B cell (primary cell): ENCODE results near the gene SSRP1. TPM values are rescaled to one million over a fixed set of nuclear protein-coding genes. Genes with fewer than 3 reads are reported as not detected.

ENCODE experiments used
- ATAC-seq: fragments of 200-7000 bp; cut with Tn5 transposase; one replicate; pipeline ENCODE4 v1.10.0; 2021; ENCODE audit warnings: low read depth, mild to moderate bottlenecking, moderate number of reproducible peaks, moderate library complexity
- CTCF ChIA-PET: fragments of 350-600 bp; sonication (Branson Sonifier 250); formaldehyde crosslinking; loops from one replicate; lab custom pipeline; 2021; ENCODE audit warnings: antibody characterized with exemption, inconsistent platforms; lab: Charles Lee
- POLR2A ChIA-PET: fragments of 350-600 bp; sonication (Branson Sonifier 250); formaldehyde crosslinking; loops from one replicate; lab custom pipeline; 2021; ENCODE audit warnings: antibody characterized with exemption; lab: Charles Lee
- DNase-seq: peaks from one replicate; pipeline ENCODE4 v3.0.0; 2013
- H2AFZ ChIP-seq: 2 replicates; pipeline ENCODE4 v1.6.1; 2012; ENCODE audit warnings: mild to moderate bottlenecking, low read depth, low read length; ENCODE audit not compliant: insufficient read depth, poor library complexity, severe bottlenecking
- H3K27ac ChIP-seq, 2 donors: 1 replicate in 1 of 2; 2 replicates in 1 of 2; pipeline ENCODE4 v1.5.1; 2012 to 2013; ENCODE audit warnings: low read length in 2 of 2, mild to moderate bottlenecking in 2 of 2, moderate library complexity in 1 of 2
- H3K27me3 ChIP-seq, 4 experiments: fragments of 200-600 bp in 1 of 4; sonication (generic) in 1 of 4; replicated peaks in 1 of 4; 1 replicate in 2 of 4; 2 replicates in 2 of 4; pipeline versions ENCODE4 v1.6.1 to v1.7.0; 2013 to 2016; ENCODE audit warnings: low read length in 3 of 4, mild to moderate bottlenecking in 2 of 4, mixed read lengths in 1 of 4, moderate library complexity in 1 of 4; ENCODE audit not compliant: insufficient read depth in 4 of 4, control insufficient read depth in 3 of 4; ENCODE audit errors: control extremely low read depth in 1 of 4
- H3K36me3 ChIP-seq, 2 experiments: replicated peaks in 1 of 2; 1 replicate in 1 of 2; 2 replicates in 1 of 2; pipeline versions ENCODE4 v1.6.1 to v1.7.1; 2013; ENCODE audit warnings: low read length in 1 of 2; ENCODE audit not compliant: insufficient read depth in 2 of 2, control insufficient read depth in 1 of 2; ENCODE audit errors: control extremely low read depth in 1 of 2, extremely low read depth in 1 of 2
- H3K4me1 ChIP-seq, 2 donors: fragments of 200-600 bp in 1 of 2; sonication (generic) in 1 of 2; 1 replicate in 1 of 2; 2 replicates in 1 of 2; pipeline versions ENCODE4 v1.5.1 to v1.6.1; 2013 to 2017; ENCODE audit warnings: low read length in 2 of 2; ENCODE audit not compliant: control insufficient read depth in 2 of 2, insufficient read depth in 2 of 2
- H3K4me2 ChIP-seq: replicated peaks from 2 replicates; pipeline ENCODE3; 2012; ENCODE audit warnings: mild to moderate bottlenecking, low read depth, low read length; ENCODE audit not compliant: poor library complexity, severe bottlenecking
- H3K4me3 ChIP-seq, 5 experiments: fragments of 200-600 bp in 1 of 5; sonication (generic) in 1 of 5; 1 replicate in 3 of 5; 2 replicates in 2 of 5; pipeline versions ENCODE4 v1.5.1 to v1.7.0; 2011 to 2016; ENCODE audit warnings: low read length in 4 of 5, mild to moderate bottlenecking in 4 of 5, low read depth in 2 of 5, control low read depth in 1 of 5, moderate library complexity in 1 of 5; ENCODE audit not compliant: insufficient read depth in 1 of 5; ENCODE audit errors: control extremely low read depth in 1 of 5, extremely low read depth in 1 of 5
- H3K79me2 ChIP-seq: fragments of 200-600 bp; sonication (generic); one replicate; pipeline ENCODE4 v1.6.0; 2016; ENCODE audit warnings: low read length; ENCODE audit not compliant: control insufficient read depth, insufficient read depth
- H3K9ac ChIP-seq: fragments of 200-600 bp; sonication (generic); 2 replicates; pipeline ENCODE4 v1.6.1; 2017; ENCODE audit warnings: mild to moderate bottlenecking, low read length, moderate library complexity
- H3K9me3 ChIP-seq, 3 donors: one replicate each; pipeline versions ENCODE4 v1.6.1 to v1.7.1; 2013; ENCODE audit warnings: low read length in 2 of 3; ENCODE audit not compliant: control insufficient read depth in 2 of 3, insufficient read depth in 1 of 3; ENCODE audit errors: control extremely low read depth in 1 of 3
- H4K20me1 ChIP-seq: 2 replicates; pipeline ENCODE4 v1.6.0; 2012; ENCODE audit warnings: mild to moderate bottlenecking, low read length; ENCODE audit not compliant: insufficient read depth, control insufficient read depth, poor library complexity, severe bottlenecking
- H3K27ac Mint-ChIP-seq: one replicate; pipeline ENCODE4 v1.8.0; 2021; ENCODE audit warnings: mixed read lengths
- H3K27me3 Mint-ChIP-seq: one replicate; pipeline ENCODE4 v1.8.0; 2021; ENCODE audit warnings: mixed read lengths
- H3K4me1 Mint-ChIP-seq: one replicate; pipeline ENCODE4 v1.8.0; 2021; ENCODE audit warnings: mixed read lengths
- H3K4me3 Mint-ChIP-seq: one replicate; pipeline ENCODE4 v1.8.0; 2021; ENCODE audit warnings: mixed read lengths
- H3K9me3 Mint-ChIP-seq: one replicate; pipeline ENCODE4 v1.8.0; 2022; ENCODE audit warnings: mixed read lengths; ENCODE audit not compliant: insufficient read depth
- EZH2 ChIP-seq: IDR thresholded peaks from 2 replicates; pipeline ENCODE4 v1.6.1; 2012; ENCODE audit warnings: borderline replicate concordance, low read depth, mild to moderate bottlenecking, moderate library complexity, low read length; ENCODE audit not compliant: insufficient read depth, poor library complexity, severe bottlenecking
- WGBS: methylation state at CpG from one replicate; pipeline ENCODE4 v1.1.5; 2013; ENCODE audit warnings: missing lambda C conversion rate; ENCODE audit not compliant: insufficient coverage; 5-methylcytosine and 5-hydroxymethylcytosine counted together
- intact Hi-C: fragments of 100-400 bp; cut with micrococcal nuclease; formaldehyde crosslinking; loops from one replicate; pipeline ENCODE4 v1.10.0; 2022
- polyA plus RNA-seq: library from polyadenylated mRNA; depleted of rRNA; stranded (reverse); fragments of >200 nt; gene quantifications from 2 replicates; pipeline ENCODE4 v1.2.3, GENCODE V29; 2012
- total RNA-seq, 2 donors: library from RNA; stranded (reverse); fragments of 120-200 nt in 1 of 2; gene quantifications; 1 replicate in 1 of 2; 2 replicates in 1 of 2; pipeline versions ENCODE4 v1.2.3 to v1.2.4, GENCODE V29; 2013 to 2022
- TF ChIP-seq, protein P1 (sequence below): fragments of 200-600 bp; IDR thresholded peaks from one replicate; pipeline ENCODE4 v1.8.0; 2022; ENCODE audit warnings: antibody characterized with exemption, mild to moderate bottlenecking

SSRP1 gene
- total and polyA plus RNA-seq, 2 donors (not counting 1 experiment from before 2014, with no cell fraction given), result 40.9 to 66.6 TPM

DNA sequence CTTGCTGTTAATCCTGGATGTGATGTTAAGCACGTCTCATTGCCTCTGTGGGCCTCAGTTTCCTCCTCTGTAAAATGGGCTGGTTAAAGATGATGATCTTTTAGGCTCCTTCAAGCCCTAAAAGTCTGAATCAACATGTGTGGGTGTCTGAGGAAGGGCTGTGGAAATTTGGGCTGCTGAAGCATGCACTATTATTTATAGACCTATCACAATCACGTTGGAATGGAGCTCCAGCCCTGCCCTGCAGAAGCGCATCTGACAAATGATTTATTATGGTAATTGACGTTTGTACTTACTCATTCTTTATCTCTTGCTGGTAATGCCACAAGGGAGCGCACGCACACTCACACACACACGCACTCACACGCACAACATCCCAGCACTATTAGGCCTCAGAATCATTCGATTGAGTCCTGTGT is 22.9 kb upstream of the SSRP1 start:
- Histone ChIP-seq H3K4me3 (no peak overlapping the region), H3K4me2 (no peak overlapping the region), H3K9ac (no peak overlapping the region), H3K9me3 (no peaks in the 10 kb centered on the region), H3K27ac (no peak overlapping the region), H2AFZ (no peak overlapping the region), H3K4me1 (no peaks in the 10 kb centered on the region), H3K27me3 (peaks cover 0 to 8% (median 2%) of the 10 kb centered on the region in 4 experiments), H3K36me3 (no peaks in the 10 kb centered on the region), H3K79me2 (no peaks in the 10 kb centered on the region), H4K20me1 (no peaks in the 10 kb centered on the region)
- TF ChIP-seq, protein P1, sequence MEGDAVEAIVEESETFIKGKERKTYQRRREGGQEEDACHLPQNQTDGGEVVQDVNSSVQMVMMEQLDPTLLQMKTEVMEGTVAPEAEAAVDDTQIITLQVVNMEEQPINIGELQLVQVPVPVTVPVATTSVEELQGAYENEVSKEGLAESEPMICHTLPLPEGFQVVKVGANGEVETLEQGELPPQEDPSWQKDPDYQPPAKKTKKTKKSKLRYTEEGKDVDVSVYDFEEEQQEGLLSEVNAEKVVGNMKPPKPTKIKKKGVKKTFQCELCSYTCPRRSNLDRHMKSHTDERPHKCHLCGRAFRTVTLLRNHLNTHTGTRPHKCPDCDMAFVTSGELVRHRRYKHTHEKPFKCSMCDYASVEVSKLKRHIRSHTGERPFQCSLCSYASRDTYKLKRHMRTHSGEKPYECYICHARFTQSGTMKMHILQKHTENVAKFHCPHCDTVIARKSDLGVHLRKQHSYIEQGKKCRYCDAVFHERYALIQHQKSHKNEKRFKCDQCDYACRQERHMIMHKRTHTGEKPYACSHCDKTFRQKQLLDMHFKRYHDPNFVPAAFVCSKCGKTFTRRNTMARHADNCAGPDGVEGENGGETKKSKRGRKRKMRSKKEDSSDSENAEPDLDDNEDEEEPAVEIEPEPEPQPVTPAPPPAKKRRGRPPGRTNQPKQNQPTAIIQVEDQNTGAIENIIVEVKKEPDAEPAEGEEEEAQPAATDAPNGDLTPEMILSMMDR, result no peak
- TF ChIP-seq EZH2, result no peak
- Mint-ChIP-seq H3K9me3 (no peaks in the 10 kb centered on the region), H3K4me1 (no peaks in the 10 kb centered on the region), H3K4me3 (no peak overlapping the region), H3K27me3 (peaks cover 39% of the 10 kb centered on the region), H3K27ac (no peak overlapping the region)
- intact Hi-C loops, result no loop called here
- DNase-seq (no peak), ATAC-seq (no peak)
- ChIA-PET CTCF (interaction anchor here (1.1 to 1.5 kb wide), 3 partner anchors 8 to 11 kb away, joined by 4 read pairs; no protein-coding TSS in a partner anchor), POLR2A (no interaction called here)
- 92% methylated on average over 5 of the region's 9 CpGs for WGBS

DNA sequence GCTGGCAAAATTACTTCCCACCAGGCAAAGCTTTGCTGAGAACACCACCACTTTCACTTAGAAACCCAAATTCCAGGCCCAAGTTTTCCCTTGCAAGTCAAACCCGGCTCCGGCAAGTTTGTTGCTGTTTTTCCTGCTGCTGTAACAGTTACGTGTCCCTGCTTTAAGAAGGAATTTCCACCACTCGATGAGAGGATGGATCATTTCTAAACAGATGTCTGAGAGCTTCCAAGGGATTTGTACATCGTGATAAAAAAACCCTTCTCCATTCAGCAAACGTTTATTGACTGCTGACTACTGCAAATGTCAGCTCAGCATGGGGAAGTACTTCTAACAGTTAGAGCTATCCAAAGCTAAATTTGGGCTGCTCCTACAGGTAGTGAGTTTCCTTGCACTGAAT is 22.2 kb upstream of the SSRP1 start:
- H3K36me3 ChIP-seq, result no peaks in the 10 kb centered on the region
- Mint-ChIP-seq H3K27ac (no peak overlapping the region), H3K27me3 (peaks cover 38% of the 10 kb centered on the region), H3K9me3 (no peaks in the 10 kb centered on the region), H3K4me1 (no peaks in the 10 kb centered on the region), H3K4me3 (no peak overlapping the region)
- peaks cover 0 to 5% (median 1%) of the 10 kb centered on the region in 4 experiments for H3K27me3 ChIP-seq
- H3K9me3 ChIP-seq, result no peaks in the 10 kb centered on the region
- intact Hi-C loops, result no loop called here
- no peaks in the 10 kb centered on the region for H3K79me2 ChIP-seq
- WGBS, result 48% methylated on average over 2 of the region's 6 CpGs
- H3K4me1 ChIP-seq, result no peaks in the 10 kb centered on the region
- ChIA-PET POLR2A (no interaction called here), CTCF (interaction anchor here (1.1 to 3.5 kb wide), 3 partner anchors 9 to 26 kb away, joined by 3 to 15 read pairs (median 4); no protein-coding TSS in a partner anchor)
- no peak for DNase-seq
- H2AFZ ChIP-seq, result no peak overlapping the region
- H4K20me1 ChIP-seq, result no peaks in the 10 kb centered on the region
- no peak overlapping the region for H3K4me2 ChIP-seq
- ATAC-seq, result no peak
- H3K4me3 ChIP-seq, result no peak overlapping the region
- TF ChIP-seq EZH2, result no peak
- TF ChIP-seq, protein P1, result no peak
- H3K27ac ChIP-seq, result no peak overlapping the region
- no peak overlapping the region for H3K9ac ChIP-seq
